ENCODE results near the gene DLG2. TPM values are rescaled to one million over a fixed set of nuclear protein-coding genes. Genes with fewer than 3 reads are reported as not detected.

The DLG2 gene
- total RNA-seq, 2 experiments from 2014 or later: 0.85 to 1.1 TPM

DNA sequence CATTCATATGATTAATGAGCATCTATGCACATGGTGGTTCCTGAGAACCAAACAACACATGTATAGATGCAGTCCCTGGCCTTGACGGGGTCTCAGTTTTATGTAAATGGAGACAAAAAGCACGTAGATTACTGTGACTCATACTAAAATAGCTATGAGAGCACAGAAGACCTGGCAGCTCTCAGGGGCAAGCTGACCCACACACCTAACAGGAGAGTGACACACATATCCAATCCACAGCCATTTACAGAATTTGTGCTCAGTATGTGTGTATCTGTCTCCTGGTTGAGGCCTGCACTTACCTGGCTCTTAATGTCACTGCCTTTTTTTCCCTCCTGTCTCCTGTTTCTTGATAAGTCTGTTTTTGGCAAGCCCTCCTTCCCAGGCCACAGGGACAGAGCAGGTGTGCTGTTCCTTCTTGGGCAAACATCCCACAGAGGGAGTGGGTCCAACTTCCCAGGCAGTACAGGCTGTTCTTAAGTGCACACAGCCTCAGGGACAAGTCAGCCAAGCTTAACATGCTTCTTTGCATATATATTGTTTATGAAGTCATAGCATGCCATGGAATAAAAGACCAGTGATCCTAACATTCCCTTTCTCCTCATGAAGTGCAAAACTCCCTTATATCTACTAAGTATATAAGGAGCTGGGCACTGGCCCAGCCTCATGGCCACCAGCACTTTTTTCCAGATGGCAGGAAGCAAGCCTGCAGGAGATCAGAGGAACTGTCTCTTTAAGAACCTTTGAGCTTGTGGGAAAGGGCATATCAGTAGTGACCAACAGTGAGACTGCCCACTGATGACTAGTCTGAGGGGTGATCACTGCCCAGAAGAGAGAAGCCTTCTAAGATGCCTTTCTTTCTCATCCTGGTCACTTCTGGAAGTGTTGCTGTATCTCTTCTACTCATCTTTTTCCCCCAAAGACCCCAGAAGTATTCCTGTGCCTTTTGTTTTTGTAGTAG lies 2216.3 kb downstream of the DLG2 start:
- Mint-ChIP-seq H3K36me3 (ENCODE audit: low read depth) (no peaks in the 10 kb centered on the region), H3K4me3 (no peak overlapping the region), H3K9me3 (no peaks in the 10 kb centered on the region), H3K4me1 (no peaks in the 10 kb centered on the region), H3K27ac (no peak overlapping the region), H3K27me3 (no peaks in the 10 kb centered on the region)
- CTCF ChIA-PET: no interaction called here
- DNase-seq: no peak
- POLR2A ChIA-PET: no interaction called here

DNA sequence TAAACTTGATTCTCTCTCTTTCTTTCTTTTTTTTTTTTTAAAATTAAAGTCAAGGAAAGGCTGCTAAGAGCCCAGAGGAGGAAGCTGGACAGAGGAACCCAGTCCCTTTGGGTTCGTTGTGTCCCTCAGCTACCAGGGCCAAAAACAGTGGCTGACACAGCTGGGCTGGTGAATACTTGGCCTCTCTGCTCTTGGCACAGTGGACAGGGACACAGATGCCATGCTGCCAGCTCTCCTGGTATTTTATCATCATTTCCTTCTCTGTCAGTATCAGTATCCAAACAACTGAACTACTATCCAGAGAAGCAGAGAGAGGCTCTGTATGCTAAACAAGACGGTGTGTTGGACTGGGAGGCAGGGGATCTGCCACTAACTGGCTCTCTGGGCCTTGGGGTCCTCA lies 2217.3 kb downstream of the DLG2 start:
- ChIA-PET CTCF (no interaction called here), POLR2A (no interaction called here)
- H3K27ac Mint-ChIP-seq: no peak overlapping the region
- no peak overlapping the region for H3K4me3 Mint-ChIP-seq
- no peaks in the 10 kb centered on the region for H3K4me1 Mint-ChIP-seq
- no peaks in the 10 kb centered on the region for H3K9me3 Mint-ChIP-seq
- H3K27me3 Mint-ChIP-seq: no peaks in the 10 kb centered on the region
- no peak for DNase-seq
- no peaks in the 10 kb centered on the region for H3K36me3 Mint-ChIP-seq (ENCODE audit: low read depth)

DNA sequence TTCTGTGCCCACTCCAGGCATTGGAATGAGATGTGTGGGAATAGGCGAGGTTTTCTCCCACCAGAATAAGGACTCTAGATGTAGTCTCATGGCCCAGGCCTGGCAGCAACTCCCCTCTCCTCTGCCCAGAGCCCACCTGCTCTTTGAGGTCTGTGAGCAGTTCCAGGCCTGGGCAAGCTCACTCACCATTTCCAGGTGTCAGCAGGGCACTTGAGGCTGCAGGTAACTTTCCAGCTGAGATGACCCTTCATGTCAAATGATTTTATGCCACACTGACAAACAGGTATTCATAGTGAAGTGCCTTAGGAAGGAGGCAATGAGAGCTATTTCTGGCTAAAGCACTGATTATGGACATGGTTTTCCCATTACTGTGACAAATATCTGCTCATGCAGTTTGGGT lies 2217.7 kb downstream of the DLG2 start:
- Mint-ChIP-seq H3K4me1 (no peaks in the 10 kb centered on the region), H3K4me3 (no peak overlapping the region), H3K36me3 (ENCODE audit: low read depth) (no peaks in the 10 kb centered on the region), H3K27ac (no peak overlapping the region), H3K9me3 (no peaks in the 10 kb centered on the region), H3K27me3 (no peaks in the 10 kb centered on the region)
- no peak for DNase-seq
- ChIA-PET CTCF (no interaction called here), POLR2A (no interaction called here)

DNA sequence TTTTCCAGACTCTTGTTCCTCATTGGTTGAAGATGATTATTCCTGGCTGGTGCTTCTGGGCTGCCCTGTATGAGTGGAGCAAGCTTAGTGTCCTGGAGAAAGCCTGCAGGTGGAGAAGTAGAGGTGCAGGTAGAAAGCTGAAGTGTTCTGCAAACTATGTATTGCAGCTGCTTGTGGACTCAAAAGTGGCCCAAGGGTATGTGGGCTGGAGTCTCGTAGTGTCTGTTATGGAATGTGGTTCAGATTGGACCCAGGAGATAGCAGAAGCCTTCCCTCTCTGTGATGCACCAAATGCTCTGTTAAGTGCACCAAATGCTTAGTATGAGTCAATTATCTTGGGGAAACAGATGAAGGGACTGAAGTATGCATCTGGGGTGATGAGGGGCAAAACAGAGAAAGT lies 2218.2 kb downstream of the DLG2 start:
- no peaks in the 10 kb centered on the region for H3K4me1 Mint-ChIP-seq
- H3K36me3 Mint-ChIP-seq (ENCODE audit: low read depth): no peaks in the 10 kb centered on the region
- CTCF ChIA-PET: no interaction called here
- no peak overlapping the region for H3K4me3 Mint-ChIP-seq
- no peaks in the 10 kb centered on the region for H3K27me3 Mint-ChIP-seq
- POLR2A ChIA-PET: no interaction called here
- H3K27ac Mint-ChIP-seq: no peak overlapping the region
- H3K9me3 Mint-ChIP-seq: no peaks in the 10 kb centered on the region
- no peak for DNase-seq

Other genes starting within 250 kb of the DLG2 start
- gene TMEM126B, start 1.2 kb upstream of the DLG2 start, total RNA-seq: 10 to 100 TPM; 52.7 to 56.7 TPM
- gene TMEM126A, start 20.6 kb upstream of the DLG2 start, total RNA-seq: 10 to 100 TPM; 29.3 to 30.7 TPM
- 10 to 100 TPM; 55.5 to 57.2 TPM for gene CREBZF, start 37.8 kb upstream of the DLG2 start, total RNA-seq
- under 1 TPM; 0.52 to 0.60 TPM for gene CCDC89, start 58.9 kb upstream of the DLG2 start, total RNA-seq
- gene SYTL2, start 183.8 kb upstream of the DLG2 start, total RNA-seq: 10 to 100 TPM; 43.5 to 45.6 TPM
- gene CCDC83, start 228.0 kb upstream of the DLG2 start, total RNA-seq: not detected